Right lobe of liver (tissue), 4 donors: ENCODE data around the gene SUSD1.

Experiments
- CTCF ChIP-seq, 4 donors: fragments of 200-600 bp in 3 of 4; fragments of 450-650 bp in 1 of 4; IDR thresholded peaks; one replicate each; pipeline versions ENCODE4 v1.5.1 to v1.8.0; 2016 to 2022; ENCODE audit warnings: antibody characterized with exemption in 4 of 4, mild to moderate bottlenecking in 2 of 4
- POLR2A ChIP-seq: fragments of 450-650 bp; IDR thresholded peaks from one replicate; pipeline ENCODE4 v1.6.1; 2017; ENCODE audit warnings: antibody characterized with exemption, mild to moderate bottlenecking
- donor health status: DM: no; HTN: no; CAD: no.
- donor health status: DM: no; HTN: no; CAD: no.
- donor health status: DM: no; HTN: yes; CAD: no.

- TF ChIP-seq CTCF (IDR thresholded peaks at IDR 0.05) (no peak), POLR2A (no peak)
Measured at GRCh38 chr9:112115109-112115508, 60.0 kb downstream of the SUSD1 start.
